Stimulated activated naive CD8-positive, alpha-beta T cell treated with anti-CD3 and anti-CD28 coated beads, Interleukin-15, amount 100 ng/mL, for 72 hours (primary cell): ENCODE measurements around the gene DDR1.
"Not testable (repeated sequence)": the region's sequence is repeated elsewhere in the genome, so short reads cannot be mapped to it uniquely, and the experiment has no call there.

Source experiments
- ATAC-seq: fragments of 150-1000 bp; cut with Tn5 transposase; 2 replicates; pipeline ENCODE4 v1.10.0; 2021; ENCODE audit warnings: mild to moderate bottlenecking, moderate library complexity
- DNase-seq, 2 donors: peaks; one replicate each; pipeline ENCODE4 v3.0.0; 2021 to 2022
- H3K27ac Mint-ChIP-seq, 2 donors: one replicate each; pipeline ENCODE4 v1.8.0; 2022; ENCODE audit warnings: mild to moderate bottlenecking in 2 of 2, mixed read lengths in 2 of 2, moderate library complexity in 2 of 2
- H3K27me3 Mint-ChIP-seq: one replicate; pipeline ENCODE4 v1.8.0; 2022; ENCODE audit warnings: mixed read lengths
- H3K4me1 Mint-ChIP-seq: one replicate; pipeline ENCODE4 v1.8.0; 2022; ENCODE audit warnings: mild to moderate bottlenecking, mixed read lengths
- H3K4me3 Mint-ChIP-seq, 2 donors: one replicate each; pipeline ENCODE4 v1.8.0; 2022; ENCODE audit warnings: mild to moderate bottlenecking in 2 of 2, mixed read lengths in 2 of 2, moderate library complexity in 1 of 2
- H3K9me3 Mint-ChIP-seq, 2 donors: one replicate each; pipeline ENCODE4 v1.8.0; 2022; ENCODE audit warnings: mixed read lengths in 2 of 2

The DDR1 gene

DNA sequence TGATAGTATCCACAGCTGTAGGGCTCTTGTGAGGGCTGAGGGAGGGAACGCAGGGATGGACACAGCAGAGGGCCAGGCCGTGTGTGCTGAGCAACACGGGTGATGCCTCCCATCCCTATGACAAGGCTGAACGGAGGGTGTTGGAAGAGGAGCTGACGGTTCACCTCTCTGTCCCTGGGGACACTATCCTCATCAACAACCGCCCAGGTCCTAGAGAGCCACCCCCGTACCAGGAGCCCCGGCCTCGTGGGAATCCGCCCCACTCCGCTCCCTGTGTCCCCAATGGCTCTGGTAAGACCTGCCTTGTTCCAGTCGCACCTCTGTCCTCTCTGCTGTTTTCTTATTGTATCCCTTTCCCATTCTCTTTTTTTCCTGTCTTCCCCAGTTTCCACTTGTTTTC lies 10.1 kb downstream of the DDR1 start:
- no peaks in the 10 kb centered on the region for H3K9me3 Mint-ChIP-seq
- no peak overlapping the region for H3K27ac Mint-ChIP-seq
- no peak for ATAC-seq
- no peak for DNase-seq
- H3K4me3 Mint-ChIP-seq: no peak overlapping the region
- H3K4me1 Mint-ChIP-seq: no peaks in the 10 kb centered on the region
- H3K27me3 Mint-ChIP-seq: no peaks in the 10 kb centered on the region

DNA sequence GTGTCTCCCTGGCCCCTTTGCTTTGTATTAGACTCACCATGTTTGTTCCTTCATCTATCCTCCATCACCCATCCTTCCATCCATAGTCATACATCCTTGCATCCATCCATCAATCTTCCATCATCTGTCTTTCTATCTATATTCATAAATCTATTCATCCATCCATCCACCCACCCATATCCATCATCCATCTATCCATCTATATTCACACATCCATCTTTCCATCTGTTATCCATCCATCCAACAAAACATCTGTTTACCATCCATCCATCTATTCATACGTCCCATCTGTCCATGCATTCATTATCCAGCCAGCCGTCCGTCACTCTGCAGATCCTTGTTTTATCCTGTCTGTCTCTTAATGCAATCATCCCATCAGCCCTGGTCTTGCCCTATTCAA lies 10.6 kb downstream of the DDR1 start:
- DNase-seq (no peak), ATAC-seq (no peak)
- H3K9me3 Mint-ChIP-seq: no peaks in the 10 kb centered on the region
- no peaks in the 10 kb centered on the region for H3K27me3 Mint-ChIP-seq
- H3K4me1 Mint-ChIP-seq: no peaks in the 10 kb centered on the region
- no peak overlapping the region for H3K4me3 Mint-ChIP-seq
- no peak overlapping the region for H3K27ac Mint-ChIP-seq

DNA sequence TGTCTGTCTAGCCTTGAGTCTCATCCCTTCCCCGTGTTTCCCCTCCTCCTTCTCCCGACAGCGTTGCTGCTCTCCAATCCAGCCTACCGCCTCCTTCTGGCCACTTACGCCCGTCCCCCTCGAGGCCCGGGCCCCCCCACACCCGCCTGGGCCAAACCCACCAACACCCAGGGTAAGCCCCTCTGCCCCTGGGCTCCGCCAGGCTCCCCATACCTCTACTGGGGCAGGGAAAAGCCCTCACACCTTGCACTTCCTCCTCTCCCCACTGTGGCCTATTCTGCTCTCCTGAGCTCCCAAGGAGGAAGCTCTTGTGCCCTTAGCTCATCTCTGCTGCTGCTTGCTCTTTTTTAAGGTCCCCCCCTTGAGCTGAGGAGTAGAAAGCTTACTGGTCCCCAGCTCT lies 11.0 kb downstream of the DDR1 start:
- ATAC-seq (peak; percentile 26), DNase-seq (no peak)
- peak overlapping the region in 1 of 2 donors; percentile 3 for H3K27ac Mint-ChIP-seq
- no peaks in the 10 kb centered on the region for H3K27me3 Mint-ChIP-seq
- H3K9me3 Mint-ChIP-seq: no peaks in the 10 kb centered on the region
- no peaks in the 10 kb centered on the region for H3K4me1 Mint-ChIP-seq
- no peak overlapping the region for H3K4me3 Mint-ChIP-seq

DNA sequence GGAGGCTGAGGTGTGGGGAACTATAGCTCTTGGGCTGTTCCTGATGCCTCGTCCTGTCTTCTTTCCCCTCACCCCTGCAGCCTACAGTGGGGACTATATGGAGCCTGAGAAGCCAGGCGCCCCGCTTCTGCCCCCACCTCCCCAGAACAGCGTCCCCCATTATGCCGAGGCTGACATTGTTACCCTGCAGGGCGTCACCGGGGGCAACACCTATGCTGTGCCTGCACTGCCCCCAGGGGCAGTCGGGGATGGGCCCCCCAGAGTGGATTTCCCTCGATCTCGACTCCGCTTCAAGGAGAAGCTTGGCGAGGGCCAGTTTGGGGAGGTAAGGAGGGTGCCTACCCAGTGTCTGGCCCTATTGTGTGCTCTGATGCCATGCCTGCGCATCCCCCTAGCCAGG lies 12.2 kb downstream of the DDR1 start:
- DNase-seq (no peak), ATAC-seq (no peak)
- Mint-ChIP-seq H3K27ac (no peak overlapping the region), H3K27me3 (no peaks in the 10 kb centered on the region), H3K4me1 (peaks cover 6% of the 10 kb centered on the region), H3K4me3 (no peak overlapping the region), H3K9me3 (no peaks in the 10 kb centered on the region)

DNA sequence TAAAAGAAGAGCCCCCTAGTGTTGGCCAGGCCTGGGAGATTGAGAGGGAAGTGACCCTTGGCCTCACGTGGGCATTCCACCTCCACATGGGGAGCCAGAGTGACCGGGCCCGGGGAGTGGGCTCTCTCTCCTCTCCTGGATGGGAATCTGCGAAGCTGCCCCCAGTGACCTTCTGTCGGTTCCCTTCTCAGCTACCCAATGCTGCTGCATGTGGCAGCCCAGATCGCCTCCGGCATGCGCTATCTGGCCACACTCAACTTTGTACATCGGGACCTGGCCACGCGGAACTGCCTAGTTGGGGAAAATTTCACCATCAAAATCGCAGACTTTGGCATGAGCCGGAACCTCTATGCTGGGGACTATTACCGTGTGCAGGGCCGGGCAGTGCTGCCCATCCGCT lies 13.6 kb downstream of the DDR1 start:
- Mint-ChIP-seq H3K4me1 (peaks cover 10% of the 10 kb centered on the region), H3K27ac (no peak overlapping the region), H3K4me3 (no peak overlapping the region), H3K9me3 (no peaks in the 10 kb centered on the region), H3K27me3 (no peaks in the 10 kb centered on the region)
- no peak for ATAC-seq
- no peak for DNase-seq

DNA sequence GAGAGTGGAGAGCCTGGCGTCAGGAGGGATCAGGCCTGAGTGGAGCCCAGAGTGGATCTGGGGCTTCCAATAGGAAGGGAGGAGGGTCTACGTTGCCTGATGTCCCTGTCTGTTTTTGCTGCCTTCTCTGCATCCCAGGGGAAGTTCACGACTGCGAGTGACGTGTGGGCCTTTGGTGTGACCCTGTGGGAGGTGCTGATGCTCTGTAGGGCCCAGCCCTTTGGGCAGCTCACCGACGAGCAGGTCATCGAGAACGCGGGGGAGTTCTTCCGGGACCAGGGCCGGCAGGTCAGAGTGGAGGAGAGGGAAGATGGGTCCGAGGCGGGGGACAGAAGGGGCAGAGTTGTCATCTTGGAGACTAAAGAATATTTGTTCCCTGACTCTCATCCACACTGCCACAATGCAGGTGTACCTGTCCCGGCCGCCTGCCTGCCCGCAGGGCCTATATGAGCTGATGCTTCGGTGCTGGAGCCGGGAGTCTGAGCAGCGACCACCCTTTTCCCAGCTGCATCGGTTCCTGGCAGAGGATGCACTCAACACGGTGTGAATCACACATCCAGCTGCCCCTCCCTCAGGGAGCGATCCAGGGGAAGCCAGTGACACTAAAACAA lies 14.5 kb downstream of the DDR1 start:
- Mint-ChIP-seq H3K27me3 (no peaks in the 10 kb centered on the region), H3K27ac (no peak overlapping the region), H3K9me3 (no peaks in the 10 kb centered on the region), H3K4me3 (no peak overlapping the region), H3K4me1 (peaks cover 11% of the 10 kb centered on the region)
- no peak for ATAC-seq
- no peak for DNase-seq

DNA sequence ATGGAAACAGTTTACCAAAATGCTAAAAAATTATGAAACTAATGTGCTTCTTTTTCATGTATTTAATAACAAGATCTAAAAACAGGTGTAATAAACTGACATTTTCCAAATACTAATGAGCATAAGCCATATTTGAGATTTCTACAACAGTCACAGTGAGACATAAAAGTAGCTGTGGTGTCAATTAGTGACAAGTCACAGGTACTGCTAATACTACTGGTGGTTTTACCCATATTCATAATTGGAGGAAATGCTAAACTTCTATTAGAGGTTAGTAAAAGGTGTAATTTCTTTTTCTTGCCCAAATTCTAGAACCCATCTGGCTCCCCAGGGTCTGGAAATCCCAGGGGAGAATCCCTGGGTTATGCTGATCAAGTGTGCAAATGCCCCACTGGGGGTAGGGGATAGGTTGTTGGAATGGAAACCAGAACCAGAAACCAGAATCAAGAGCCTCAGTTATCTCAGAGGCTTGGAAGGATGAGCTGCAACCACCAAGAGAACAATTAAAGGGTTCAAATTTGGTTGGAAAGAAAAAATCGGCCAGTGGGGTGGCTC lies 16.6 kb downstream of the DDR1 start:
- Mint-ChIP-seq H3K9me3 (no peaks in the 10 kb centered on the region), H3K4me1 (peaks cover 11% of the 10 kb centered on the region), H3K27me3 (no peaks in the 10 kb centered on the region), H3K27ac (no peak overlapping the region), H3K4me3 (no peak overlapping the region)
- ATAC-seq (peak; percentile 83), DNase-seq (no peak)

DNA sequence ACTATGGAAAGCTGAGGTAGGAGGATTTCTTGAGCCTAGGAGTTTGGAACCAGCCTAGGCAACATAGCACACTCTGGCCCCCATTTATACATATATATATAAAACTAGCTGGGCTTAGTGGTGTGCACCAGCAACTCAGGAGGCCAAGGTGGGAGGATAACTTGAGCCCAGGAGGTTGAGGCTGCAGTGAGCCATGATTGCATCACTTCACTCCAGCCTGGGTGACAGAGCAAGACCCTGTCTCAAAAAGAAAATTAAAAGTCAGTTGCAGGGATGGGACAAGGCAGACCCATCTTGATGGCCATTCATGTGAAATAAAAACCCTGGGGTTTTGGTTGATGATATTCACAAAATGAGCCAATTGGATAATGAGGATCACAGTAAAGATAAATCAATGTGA lies 17.1 kb downstream of the DDR1 start:
- DNase-seq (no peak), ATAC-seq (peak; percentile 33)
- H3K27ac Mint-ChIP-seq: no peak overlapping the region
- no peaks in the 10 kb centered on the region for H3K9me3 Mint-ChIP-seq
- no peak overlapping the region for H3K4me3 Mint-ChIP-seq
- H3K4me1 Mint-ChIP-seq: peaks cover 11% of the 10 kb centered on the region
- no peaks in the 10 kb centered on the region for H3K27me3 Mint-ChIP-seq

DNA sequence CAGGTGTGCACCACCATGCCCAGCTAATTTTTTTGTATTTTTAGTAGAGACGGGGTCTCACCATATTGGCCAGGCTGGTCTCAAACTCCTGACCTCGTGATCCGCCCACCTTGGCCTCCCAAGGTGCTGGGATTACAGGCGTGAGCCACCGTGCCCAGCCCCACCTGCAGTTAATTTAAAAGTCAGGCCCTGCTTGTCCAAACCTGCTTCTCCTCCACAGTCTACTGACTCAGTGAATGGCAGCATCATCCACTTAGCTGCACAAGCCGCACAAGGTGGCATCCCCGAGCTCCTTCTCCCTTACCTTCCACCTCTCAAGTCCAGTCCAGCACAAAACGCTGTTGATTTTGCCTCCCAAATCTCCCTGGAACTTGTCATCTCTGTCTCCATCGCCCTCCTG lies 17.9 kb downstream of the DDR1 start:
- H3K9me3 Mint-ChIP-seq, H3K27me3 Mint-ChIP-seq, DNase-seq, ATAC-seq, H3K27ac Mint-ChIP-seq, H3K4me3 Mint-ChIP-seq: not testable (repeated sequence)
- H3K4me1 Mint-ChIP-seq: peaks cover 11% of the 10 kb centered on the region

DNA sequence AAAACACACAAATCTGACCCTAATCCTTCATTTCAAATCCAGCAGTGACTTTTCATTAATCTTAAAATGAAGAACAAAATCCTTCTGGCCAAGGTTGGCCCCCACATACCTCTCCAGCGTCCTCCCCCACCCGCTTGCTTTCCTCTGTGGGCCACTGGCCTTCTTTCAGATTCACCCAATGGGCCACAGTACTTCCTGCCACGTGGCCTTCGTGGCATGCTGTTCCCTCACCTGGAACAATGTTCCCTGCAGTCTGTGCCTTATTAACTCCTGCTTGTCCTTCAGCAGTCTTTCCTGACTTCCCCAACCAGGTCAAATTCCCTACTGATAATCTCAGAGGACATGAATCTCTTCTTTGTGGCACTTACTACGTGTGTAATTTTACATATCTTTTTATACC lies 18.4 kb downstream of the DDR1 start:
- Mint-ChIP-seq H3K4me3 (no peak overlapping the region), H3K27me3 (no peaks in the 10 kb centered on the region), H3K4me1 (peaks cover 11% of the 10 kb centered on the region), H3K27ac (no peak overlapping the region), H3K9me3 (no peaks in the 10 kb centered on the region)
- ATAC-seq (no peak), DNase-seq (no peak)

DNA sequence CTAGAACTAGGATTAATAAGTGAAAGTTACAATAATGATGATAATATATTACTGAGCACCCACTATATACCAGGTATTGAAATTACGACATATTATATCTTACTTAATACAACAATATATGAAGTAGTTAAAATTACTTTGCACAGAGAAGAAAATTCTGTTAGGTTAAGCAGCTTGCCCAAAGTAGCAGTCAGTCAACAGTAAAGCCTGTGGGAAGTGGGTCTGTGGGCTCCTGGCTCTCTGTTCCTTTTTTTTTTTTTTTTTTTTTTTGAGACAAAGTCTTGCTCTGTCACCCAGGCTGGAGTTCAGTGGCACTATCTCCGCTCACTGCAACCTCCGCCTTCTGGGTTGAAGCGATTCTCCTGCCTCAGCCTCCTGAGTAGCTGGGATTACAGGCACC lies 18.9 kb downstream of the DDR1 start:
- no peak for DNase-seq
- Mint-ChIP-seq H3K9me3 (no peaks in the 10 kb centered on the region), H3K27ac (no peak overlapping the region), H3K27me3 (no peaks in the 10 kb centered on the region), H3K4me1 (peaks cover 14% of the 10 kb centered on the region), H3K4me3 (no peak overlapping the region)
- no peak for ATAC-seq

DNA sequence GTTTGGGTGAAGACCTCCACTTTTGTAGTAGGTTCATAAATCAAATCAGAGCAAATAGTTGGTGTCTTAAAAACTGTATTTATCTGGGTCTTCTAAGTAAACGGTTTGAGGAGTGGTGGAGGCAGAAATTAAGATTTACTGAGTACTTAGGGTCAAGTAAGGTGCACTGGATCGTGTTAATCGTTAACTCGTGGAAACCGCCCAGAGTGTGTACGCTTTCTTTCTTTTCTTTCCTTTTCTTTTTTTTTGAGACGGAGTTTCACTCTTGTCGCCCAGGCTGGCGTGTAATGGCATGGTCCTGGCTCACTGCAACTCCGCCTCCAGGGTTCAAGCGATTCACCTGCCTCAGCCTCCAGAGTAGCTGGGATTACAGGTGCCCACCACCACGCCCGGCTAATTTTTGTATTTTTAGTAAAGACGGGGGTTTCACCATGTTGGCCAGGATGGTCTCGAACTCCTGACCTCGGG lies 23.0 kb downstream of the DDR1 start:
- Mint-ChIP-seq H3K4me1 (peaks cover 33% of the 10 kb centered on the region), H3K4me3 (peak overlapping the region; percentile 85 to 88)
- H3K9me3 Mint-ChIP-seq, DNase-seq, H3K27me3 Mint-ChIP-seq, H3K27ac Mint-ChIP-seq, ATAC-seq: not testable (repeated sequence)

DNA sequence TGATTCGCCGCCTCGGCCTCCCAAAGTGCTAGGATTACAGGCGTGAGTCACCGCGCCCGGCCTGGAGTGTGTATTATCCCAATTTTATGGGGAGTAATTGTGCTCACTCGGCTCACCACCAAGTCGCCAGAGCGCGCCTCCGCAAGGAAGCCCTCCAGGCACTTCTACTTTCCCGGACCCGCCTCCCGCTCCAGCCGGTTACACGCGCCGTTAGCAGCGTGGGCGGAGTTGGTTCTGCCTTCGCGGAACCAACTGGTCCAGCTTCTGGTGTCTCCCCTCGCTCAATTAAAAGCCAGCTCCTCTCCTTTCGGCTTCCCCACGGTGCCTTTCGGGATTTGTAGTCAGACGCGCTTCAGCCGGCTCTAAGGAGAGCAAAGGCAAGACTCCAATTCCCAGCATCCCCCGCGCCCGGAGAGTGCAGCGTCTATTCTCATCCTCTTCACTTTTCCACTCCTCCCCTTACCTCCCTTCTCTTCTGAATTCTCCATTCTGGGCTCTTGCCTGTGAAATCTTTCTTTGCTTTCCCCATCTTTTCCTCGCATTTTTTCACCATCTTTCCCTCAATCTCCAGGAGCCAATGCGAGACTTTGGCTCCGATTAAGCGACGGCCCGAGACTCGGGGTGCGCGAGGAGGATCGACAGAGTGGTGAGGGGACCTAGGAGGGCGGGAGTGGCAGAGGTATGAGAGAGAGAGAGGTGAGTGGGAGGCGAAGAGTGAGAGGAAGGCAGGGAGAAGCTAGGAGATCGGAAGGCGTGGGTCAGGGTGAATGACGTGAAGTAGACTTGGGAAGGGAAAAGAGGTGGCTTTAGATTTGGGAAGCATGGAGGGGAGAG lies 23.7 kb downstream of the DDR1 start, which contains the start of gene GTF2H4:
GTF2H4 (plus strand) TSS at position 450 of the 834 bp plus-strand sequence.
- H3K27me3 Mint-ChIP-seq: no peaks in the 10 kb centered on the region
- DNase-seq (peak; percentile 89 to 96), ATAC-seq (peak; percentile 99)
- peaks cover 31% of the 10 kb centered on the region for H3K4me1 Mint-ChIP-seq
- H3K9me3 Mint-ChIP-seq: no peaks in the 10 kb centered on the region
- peak within 1 kb of the TSS; percentile 2 to 79 for H3K27ac Mint-ChIP-seq
- H3K4me3 Mint-ChIP-seq: peak within 1 kb of the TSS; percentile 85 to 88

DNA sequence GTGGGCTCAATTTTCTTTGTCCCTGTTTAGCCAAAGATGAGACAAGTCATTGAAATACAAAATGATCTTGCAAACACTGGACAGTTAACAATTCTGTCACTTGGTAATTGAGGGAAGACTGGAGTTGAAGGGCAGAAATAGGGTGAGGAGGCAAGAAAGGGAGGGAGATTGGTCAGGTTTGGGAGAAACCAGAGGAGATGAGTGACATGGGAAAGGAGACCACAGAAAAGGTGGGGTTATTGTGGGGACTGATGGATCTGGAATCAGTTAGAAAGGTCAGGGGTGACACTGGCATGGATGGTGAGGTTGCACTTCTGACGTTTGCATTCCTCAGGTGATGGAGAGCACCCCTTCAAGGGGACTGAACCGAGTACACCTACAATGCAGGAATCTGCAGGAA lies 24.4 kb downstream of the DDR1 start:
- ATAC-seq (no peak), DNase-seq (no peak)
- H3K4me3 Mint-ChIP-seq: peak overlapping the region; percentile 85 to 88
- peak overlapping the region; percentile 2 to 79 for H3K27ac Mint-ChIP-seq
- H3K9me3 Mint-ChIP-seq: no peaks in the 10 kb centered on the region
- H3K27me3 Mint-ChIP-seq: no peaks in the 10 kb centered on the region
- H3K4me1 Mint-ChIP-seq: peaks cover 38% of the 10 kb centered on the region

DNA sequence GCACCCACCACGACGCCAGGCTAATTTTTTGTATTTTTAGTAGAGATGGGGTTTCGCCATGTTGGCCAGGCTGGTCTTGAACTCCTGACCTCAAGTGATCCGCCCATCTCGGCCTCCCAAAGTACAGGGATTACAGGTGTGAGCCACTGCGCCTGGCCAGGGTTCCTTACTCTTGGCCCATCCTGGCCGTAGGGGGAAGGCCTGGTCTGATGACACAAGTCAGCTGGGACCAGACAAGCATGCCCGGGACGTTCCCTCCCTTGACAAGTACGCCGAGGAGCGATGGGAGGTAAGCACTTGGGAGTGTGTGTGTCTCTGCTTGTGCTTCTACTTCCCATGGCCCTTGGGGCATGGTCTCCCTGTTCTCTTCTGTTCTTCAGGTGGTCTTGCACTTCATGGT lies 26.2 kb downstream of the DDR1 start:
- peaks cover 52% of the 10 kb centered on the region for H3K4me1 Mint-ChIP-seq
- not testable (repeated sequence) for ATAC-seq, H3K27ac Mint-ChIP-seq, H3K27me3 Mint-ChIP-seq, H3K4me3 Mint-ChIP-seq, DNase-seq, H3K9me3 Mint-ChIP-seq
